HEK293T (cell line): ENCODE measurements around the gene TOPORS.
"Not testable (repeated sequence)": the region's sequence is repeated elsewhere in the genome, so short reads cannot be mapped to it uniquely, and the experiment has no call there.

Experiments used
- CTCF ChIA-PET: fragments of 350-600 bp; formaldehyde crosslinking; extraction: SDS; loops from one replicate; lab custom pipeline; 2021; ENCODE audit warnings: antibody characterized with exemption, inconsistent platforms; lab: Yijun Ruan, JAX
- POLR2A ChIA-PET: fragments of 350-600 bp; formaldehyde crosslinking; extraction: SDS; loops from one replicate; lab custom pipeline; 2020; ENCODE audit warnings: antibody characterized with exemption, inconsistent platforms; lab: Yijun Ruan, JAX
- DNase-seq: peaks from one replicate; pipeline ENCODE4 v3.0.0; 2012; ENCODE audit warnings: mixed read lengths; ENCODE audit errors: extremely low spot score
- BHLHE40 ChIP-seq: fragments of 450-650 bp; IDR thresholded peaks from 2 replicates; pipeline ENCODE4 v1.6.1; 2016; ENCODE audit warnings: mild to moderate bottlenecking, moderate library complexity, borderline replicate concordance
- CTBP1 ChIP-seq: fragments of 450-650 bp; IDR thresholded peaks from 2 replicates; pipeline ENCODE4 v1.6.1; 2016; ENCODE audit warnings: borderline replicate concordance
- ELF4 ChIP-seq: fragments of 450-650 bp; IDR thresholded peaks from 2 replicates; pipeline ENCODE4 v1.6.1; 2017; ENCODE audit warnings: antibody characterized with exemption
- FOXA1 ChIP-seq: fragments of 450-650 bp; IDR thresholded peaks from 2 replicates; pipeline ENCODE4 v1.6.1; 2016; ENCODE audit warnings: mild to moderate bottlenecking
- FOXK2 ChIP-seq: fragments of 450-650 bp; IDR thresholded peaks from 2 replicates; pipeline ENCODE4 v1.6.1; 2016; ENCODE audit warnings: mild to moderate bottlenecking
- FOXM1 ChIP-seq: fragments of 450-650 bp; IDR thresholded peaks from 2 replicates; pipeline ENCODE4 v1.6.1; 2017; ENCODE audit warnings: mild to moderate bottlenecking, borderline replicate concordance
- HDGF ChIP-seq: fragments of 450-650 bp; IDR thresholded peaks from 2 replicates; pipeline ENCODE4 v1.6.1; 2017; ENCODE audit warnings: antibody characterized with exemption, borderline replicate concordance
- L3MBTL2 ChIP-seq: fragments of 450-650 bp; conservative IDR thresholded peaks from 2 replicates; pipeline ENCODE4 v1.6.1; 2016; ENCODE audit warnings: mild to moderate bottlenecking
- LEF1 ChIP-seq: fragments of 450-650 bp; IDR thresholded peaks from 2 replicates; pipeline ENCODE4 v1.6.1; 2017; ENCODE audit warnings: mild to moderate bottlenecking, borderline replicate concordance
- NFRKB ChIP-seq: fragments of 450-650 bp; IDR thresholded peaks from 2 replicates; pipeline ENCODE4 v1.6.1; 2016; ENCODE audit warnings: mild to moderate bottlenecking, moderate library complexity
- PKNOX1 ChIP-seq: fragments of 450-650 bp; IDR thresholded peaks from 2 replicates; pipeline ENCODE4 v1.6.1; 2016
- SUZ12 ChIP-seq: fragments of 450-650 bp; IDR thresholded peaks from 2 replicates; pipeline ENCODE4 v1.6.1; 2016; ENCODE audit warnings: mild to moderate bottlenecking
- TARDBP ChIP-seq: fragments of 450-650 bp; IDR thresholded peaks from 2 replicates; pipeline ENCODE4 v1.6.1; 2016
- ZNF384 ChIP-seq: fragments of 450-650 bp; IDR thresholded peaks from 2 replicates; pipeline ENCODE4 v1.6.1; 2016

The TOPORS gene

GRCh38 chr9:32533336-32533735 lies 19.1 kb downstream of the TOPORS start:
- no peak for DNase-seq
- POLR2A ChIA-PET = no interaction called here
- TF ChIP-seq ZNF384 = no peak
- TF ChIP-seq FOXA1 = no peak
- CTCF ChIA-PET = no interaction called here

- CTCF ChIA-PET = interaction anchor here (0.6 to 2.8 kb wide), 5 partner anchors 11 to 540 kb away, joined by 3 to 18 read pairs (median 5); no protein-coding TSS in a partner anchor
Observed at GRCh38 chr9:32526707-32527048, 25.7 kb downstream of the TOPORS start.

GRCh38 chr9:32526041-32526706 lies 26.2 kb downstream of the TOPORS start, which contains the start of gene RIGI:
Gene RIGI (minus strand): TSS chr9:32526196. CDS start chr9:32526166, 30 bp downstream.
- peak; percentile 66 for DNase-seq
- ChIA-PET POLR2A (interaction anchor here (1.4 kb wide), 2 partner anchors 26 to 142 kb away, joined by 3 to 7 read pairs; partner anchors contain the start of genes ACO1 and SMIM27), CTCF (interaction anchor here (0.6 to 2.8 kb wide), 6 partner anchors 10 to 541 kb away, joined by 3 to 18 read pairs (median 4); no protein-coding TSS in a partner anchor)
- TF ChIP-seq FOXK2 = no peak; the same call in 1 of the 2 replicates
- TF ChIP-seq FOXA1 = no peak
- no peak for TF ChIP-seq LEF1
- no peak for TF ChIP-seq NFRKB
- peak; percentile 71 for TF ChIP-seq PKNOX1
- TF ChIP-seq L3MBTL2 = 0 out of 2 replicates have a peak, but pooled peaks have one; percentile 22
- no peak for TF ChIP-seq BHLHE40
- no peak for TF ChIP-seq TARDBP

More at GRCh38 chr9:32526707-32527048, 25.7 kb downstream of the TOPORS start:
- no peak for DNase-seq
- POLR2A ChIA-PET = interaction anchor here (1.4 kb wide), 2 partner anchors 25 to 142 kb away, joined by 3 to 7 read pairs; partner anchors contain the start of genes ACO1 and SMIM27
- TF ChIP-seq PKNOX1 (no peak), ZNF384 (peak; percentile 77; the same call in 1 of the 2 replicates), FOXK2 (no peak), L3MBTL2 (no peak), NFRKB (no peak)

GRCh38 chr9:32525709-32526030 lies 26.7 kb downstream of the TOPORS start:
- TF ChIP-seq NFRKB (no peak), ZNF384 (no peak)
- no peak for DNase-seq
- ChIA-PET CTCF (interaction anchor here (1.0 to 2.8 kb wide), 2 partner anchors 54 to 146 kb away, joined by 3 to 18 read pairs; no protein-coding TSS in a partner anchor), POLR2A (interaction anchor here (0.7 to 1.4 kb wide), 3 partner anchors 25 to 141 kb away, joined by 3 to 7 read pairs (median 3); partner anchors contain the start of genes ACO1 and SMIM27)

GRCh38 chr9:32524892-32525708 lies 27.3 kb downstream of the TOPORS start:
- no peak for DNase-seq
- ChIA-PET CTCF (interaction anchor here (1.0 to 2.8 kb wide), 2 partner anchors 54 to 146 kb away, joined by 3 to 18 read pairs; no protein-coding TSS in a partner anchor), POLR2A (interaction anchor here (0.7 kb wide), 1 partner anchor 26 kb away, joined by 3 read pairs; no protein-coding TSS in a partner anchor)
- TF ChIP-seq FOXA1 = no peak
- TF ChIP-seq LEF1 = no peak
- TF ChIP-seq TARDBP = no peak
- TF ChIP-seq L3MBTL2 = no peak
- no peak for TF ChIP-seq SUZ12
- no peak for TF ChIP-seq ELF4
- no peak for TF ChIP-seq FOXK2
- no peak for TF ChIP-seq HDGF
- no peak for TF ChIP-seq BHLHE40
- TF ChIP-seq NFRKB = no peak
- no peak for TF ChIP-seq CTBP1
- no peak for TF ChIP-seq FOXM1
- no peak for TF ChIP-seq PKNOX1
- TF ChIP-seq ZNF384 = no peak

- DNase-seq, CTCF ChIA-PET, POLR2A ChIA-PET: not testable (repeated sequence)
Observed at GRCh38 chr9:32524558-32524891, 27.9 kb downstream of the TOPORS start.

GRCh38 chr9:32523910-32524309 lies 28.5 kb downstream of the TOPORS start:
- ChIA-PET POLR2A (no interaction called here), CTCF (no interaction called here)
- TF ChIP-seq LEF1 (no peak), SUZ12 (no peak), FOXK2 (no peak)
- DNase-seq = no peak
